HG02852 (cell line): ENCODE results near the gene PARVB.

ENCODE experiments used
- ATAC-seq: cut with Tn5 transposase; IDR thresholded peaks from one replicate; pipeline ENCODE4 v1.9.1; 2021; ENCODE audit warnings: mild to moderate bottlenecking, moderate library complexity; ENCODE audit not compliant: unreplicated experiment

PARVB gene

DNA sequence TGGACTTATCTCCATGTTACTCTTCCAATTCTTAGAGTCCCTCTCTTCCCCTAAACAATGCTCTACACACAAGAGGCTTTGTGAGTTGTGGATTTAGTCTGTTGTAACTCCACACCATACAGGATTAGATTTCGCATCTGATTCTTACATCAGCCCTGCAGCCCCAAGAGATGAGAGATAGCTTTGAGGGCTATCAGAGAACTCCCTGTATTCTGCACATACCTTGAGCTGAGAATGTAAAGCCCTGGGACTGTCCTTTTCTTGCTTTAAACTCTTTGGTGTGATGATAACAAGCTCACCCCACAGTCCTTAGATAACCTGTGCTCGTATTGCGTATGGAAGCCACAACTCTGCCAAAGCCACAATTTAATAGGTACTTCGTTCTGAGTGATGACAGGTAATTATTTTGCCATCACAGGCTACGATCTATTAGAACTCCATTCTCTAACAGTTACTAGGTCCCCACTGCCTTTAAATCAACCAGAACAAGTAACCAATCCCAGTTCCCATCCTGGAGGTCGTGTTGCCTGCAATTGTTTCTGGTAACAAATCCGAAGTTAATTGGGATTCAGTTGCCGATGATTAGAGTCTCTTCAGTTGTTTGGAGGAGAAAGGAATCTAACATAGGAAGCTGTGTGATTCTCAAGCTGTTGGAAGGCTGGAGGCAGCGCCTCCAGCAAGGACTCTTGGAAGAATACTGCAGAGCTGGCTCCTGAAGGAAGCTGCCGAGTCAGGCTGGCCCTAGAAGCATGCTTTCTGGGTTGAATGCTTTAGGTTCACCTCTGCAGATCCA, 155.3 kb downstream of the PARVB start:
- no peak for ATAC-seq

DNA sequence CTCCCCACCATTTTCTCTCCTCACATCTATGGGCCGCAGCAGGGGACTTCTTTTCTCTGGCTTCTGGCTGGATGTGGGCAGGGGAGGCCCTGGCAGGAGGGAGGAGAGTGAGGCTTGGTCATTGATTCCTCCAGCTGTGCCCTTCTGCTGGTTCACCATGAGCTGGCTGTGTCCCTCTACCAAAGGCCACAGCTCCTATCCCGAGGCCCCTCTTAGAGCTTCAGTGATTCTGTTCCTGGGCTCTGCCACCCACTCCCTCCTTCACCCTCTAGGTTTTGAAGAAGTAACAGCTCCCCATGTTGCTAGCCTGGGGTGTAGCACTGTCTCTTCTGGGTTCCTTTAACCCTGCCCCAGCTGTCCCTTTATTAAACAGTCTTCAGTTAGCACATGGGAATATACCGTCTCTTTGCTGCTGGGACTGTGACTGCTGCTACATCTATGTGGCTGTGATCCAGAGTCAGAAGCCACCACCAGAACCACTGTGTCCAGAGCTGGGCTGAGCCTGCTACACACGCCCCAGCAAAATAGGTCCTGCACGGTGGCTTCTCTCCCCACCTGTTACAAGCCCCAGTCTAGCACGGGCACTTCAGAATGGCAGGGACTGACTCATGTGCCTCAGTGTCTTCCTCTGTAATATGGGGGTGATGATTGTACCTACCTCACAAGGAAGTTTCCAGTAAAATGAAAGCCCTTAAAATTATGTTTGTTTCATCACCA, 156.0 kb downstream of the PARVB start:
- no peak for ATAC-seq

- peak; percentile 61 for ATAC-seq
Measured at GRCh38 chr22:44180706-44181032, 156.6 kb downstream of the PARVB start, which contains the start of gene PARVG. Gene PARVG, plus strand, starts transcription at chr22:44180925. Its CDS starts 2,405 bp downstream, at chr22:44183330.

DNA sequence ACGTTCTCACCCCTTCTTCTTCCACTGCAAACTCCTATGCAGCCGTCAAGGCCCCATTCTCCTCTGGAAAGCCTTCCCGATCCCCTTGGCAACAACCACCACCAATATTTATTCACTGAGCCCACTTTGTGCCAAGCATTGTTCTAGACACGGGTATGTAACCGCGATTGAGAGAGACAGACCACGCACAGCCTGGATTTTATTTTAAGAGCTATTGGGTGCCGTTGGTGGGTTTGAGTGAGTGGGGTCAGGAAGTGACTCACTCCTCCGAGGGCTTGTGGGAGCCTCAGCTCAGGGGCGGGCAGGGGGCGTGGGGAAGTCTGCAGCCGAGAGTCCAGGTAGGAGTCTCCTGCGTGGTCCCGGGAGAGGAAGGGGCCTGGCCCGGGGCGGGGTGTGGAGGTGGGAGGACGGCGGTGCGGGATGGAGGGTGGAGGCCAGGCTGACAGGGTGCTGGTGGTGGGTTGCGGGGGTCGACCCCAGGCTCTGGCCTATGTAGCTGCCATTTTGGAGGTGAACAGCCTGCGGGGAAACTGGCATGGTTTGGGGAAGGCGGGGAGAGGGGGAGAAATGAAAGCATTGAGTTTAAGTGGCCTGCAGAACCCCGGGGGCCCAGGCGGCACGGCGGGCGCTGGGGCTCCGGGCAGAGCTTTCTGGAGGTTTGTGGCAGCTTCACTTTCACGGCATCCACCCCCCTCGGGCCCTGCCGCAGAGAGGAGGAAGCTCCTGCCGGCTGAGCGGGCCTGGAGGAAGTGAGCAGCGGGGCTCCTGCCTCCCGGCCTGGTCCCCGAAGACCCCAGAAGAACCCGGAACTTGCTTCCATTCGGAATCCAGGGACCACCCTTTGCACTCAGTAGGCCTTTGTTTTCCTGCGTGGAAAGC, 157.2 kb downstream of the PARVB start:
- no peak for ATAC-seq

DNA sequence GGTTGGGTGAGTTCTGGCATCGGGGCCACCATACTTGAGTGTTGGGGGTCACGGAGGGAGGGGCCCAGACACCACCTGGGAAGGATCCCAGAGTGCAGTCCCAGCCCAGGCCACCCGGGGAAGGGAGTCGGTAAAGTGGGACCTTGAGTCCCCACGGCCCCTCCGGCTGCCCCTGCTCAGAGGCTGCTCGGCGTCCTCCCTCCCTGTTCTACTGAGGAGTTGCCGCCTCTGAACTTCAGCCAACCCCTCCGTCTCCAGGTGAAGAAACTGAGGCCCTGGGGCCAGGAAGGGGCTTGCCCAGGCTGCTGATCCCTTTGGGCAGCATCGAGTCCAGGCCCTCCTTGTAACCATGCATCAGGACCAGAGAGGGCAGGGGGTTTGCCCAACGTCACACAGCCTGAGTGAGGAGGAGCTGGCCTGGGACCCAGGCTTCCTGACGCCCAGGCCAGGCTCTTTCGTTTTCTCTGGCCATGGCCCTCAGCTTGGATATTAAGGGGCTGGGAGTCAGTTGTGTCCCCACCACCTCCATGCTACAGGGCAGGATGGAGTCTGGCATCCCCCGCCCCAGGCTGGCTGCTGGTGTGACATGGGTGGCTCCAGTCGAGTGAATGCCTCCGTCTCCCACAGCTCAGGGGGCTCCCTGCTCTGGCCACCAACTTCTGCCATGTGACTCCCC, 157.9 kb downstream of the PARVB start:
- peak; percentile 30 for ATAC-seq

DNA sequence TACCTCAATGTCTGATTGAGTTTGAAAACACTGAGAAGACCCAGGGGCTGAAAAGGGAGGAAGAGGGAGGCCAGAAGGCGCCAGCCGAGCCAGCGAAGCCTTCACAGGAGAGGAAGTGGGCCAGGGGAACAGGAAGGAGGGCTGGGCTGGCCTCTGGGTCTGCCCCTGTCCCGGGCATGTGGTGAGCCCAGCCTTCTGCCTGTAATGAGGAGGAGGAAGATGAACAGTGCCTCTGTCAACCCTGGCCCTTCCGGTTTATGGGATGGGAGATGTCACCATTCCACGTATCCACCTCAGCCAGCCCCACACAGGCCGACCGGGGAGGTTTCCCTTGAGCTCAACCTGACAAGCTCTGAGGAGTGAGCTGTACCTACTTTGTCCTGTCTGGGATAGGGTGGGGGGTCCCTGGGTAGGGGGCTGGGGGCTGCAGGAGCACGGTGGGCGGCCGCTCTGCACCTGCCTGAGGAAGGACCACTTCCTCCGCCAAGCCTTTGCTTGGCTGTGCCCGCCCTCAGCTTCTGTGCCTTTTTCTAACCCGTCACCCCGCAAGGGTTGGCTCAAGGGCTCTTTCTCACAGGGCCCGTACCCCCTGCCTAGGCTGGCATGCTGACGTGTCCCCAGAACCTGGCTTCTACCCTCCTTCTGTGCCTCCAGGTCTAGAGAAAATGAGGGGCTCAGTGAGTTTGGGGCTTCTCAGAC, 158.6 kb downstream of the PARVB start:
- ATAC-seq: peak; percentile 35

GRCh38 chr22:44183287-44183588, 159.1 kb downstream of the PARVB start:
- ATAC-seq: no peak

DNA sequence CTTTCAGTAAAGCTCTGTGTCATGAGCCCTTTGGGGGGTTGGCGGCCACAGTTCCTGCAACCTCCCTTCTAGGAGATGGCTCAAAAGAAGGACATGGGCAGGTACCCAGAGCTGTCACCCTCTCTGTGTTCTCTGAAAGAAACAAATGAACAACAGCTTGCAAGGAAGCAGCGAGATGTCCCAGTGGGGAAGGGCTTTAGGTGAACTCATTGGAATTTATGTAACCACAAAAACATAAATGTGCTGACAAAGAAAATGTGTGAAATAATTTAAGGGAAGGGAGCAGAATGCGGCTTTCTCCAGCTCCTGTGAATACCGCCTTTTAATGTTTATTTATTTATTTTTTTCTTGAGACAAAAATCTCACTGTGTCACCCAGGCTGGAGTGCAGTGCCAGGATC, 159.9 kb downstream of the PARVB start:
- no peak for ATAC-seq

GRCh38 chr22:44185237-44186120, 161.4 kb downstream of the PARVB start:
- ATAC-seq: no peak

- ATAC-seq: no peak
Measured at GRCh38 chr22:44186121-44186510, 162.0 kb downstream of the PARVB start.

GRCh38 chr22:44186737-44187136, 162.6 kb downstream of the PARVB start:
- ATAC-seq: no peak

- ATAC-seq: no peak
Measured at GRCh38 chr22:44187652-44188230, 163.6 kb downstream of the PARVB start.

- no peak for ATAC-seq
Measured at GRCh38 chr22:44188316-44188715, 164.2 kb downstream of the PARVB start.

DNA sequence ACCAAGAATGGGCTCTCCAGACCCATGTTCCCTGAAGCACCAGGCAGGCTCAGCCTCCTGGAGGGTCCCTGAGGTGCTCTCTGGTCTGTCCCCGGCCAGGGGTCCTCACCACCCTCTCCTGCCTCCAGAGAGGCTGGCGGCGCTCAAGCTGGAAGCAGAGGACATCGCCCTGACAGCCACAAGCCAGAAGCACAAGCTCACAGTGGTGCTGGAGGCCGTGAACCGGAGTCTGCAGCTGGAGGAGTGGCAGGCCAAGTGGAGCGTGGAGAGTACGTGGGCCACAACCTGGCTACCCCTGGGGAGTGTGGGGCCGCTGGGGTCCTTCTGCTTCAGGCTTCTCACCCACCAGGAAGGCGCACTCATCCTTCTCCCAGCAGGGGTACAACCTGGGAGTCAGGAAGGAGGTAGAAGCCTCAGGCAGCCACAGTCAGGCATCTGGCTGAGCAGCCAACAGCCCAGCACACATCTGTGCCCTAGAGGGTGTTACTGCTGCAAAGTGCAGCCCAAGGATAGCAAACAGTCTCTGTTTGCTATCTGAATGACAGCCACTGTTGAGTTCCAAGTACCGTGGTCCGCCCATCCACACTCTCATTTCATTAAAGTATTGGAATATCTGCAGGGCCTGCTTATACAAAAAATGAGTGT, 165.0 kb downstream of the PARVB start:
- no peak for ATAC-seq

GRCh38 chr22:44190381-44190976, 166.4 kb downstream of the PARVB start:
- ATAC-seq: no peak

DNA sequence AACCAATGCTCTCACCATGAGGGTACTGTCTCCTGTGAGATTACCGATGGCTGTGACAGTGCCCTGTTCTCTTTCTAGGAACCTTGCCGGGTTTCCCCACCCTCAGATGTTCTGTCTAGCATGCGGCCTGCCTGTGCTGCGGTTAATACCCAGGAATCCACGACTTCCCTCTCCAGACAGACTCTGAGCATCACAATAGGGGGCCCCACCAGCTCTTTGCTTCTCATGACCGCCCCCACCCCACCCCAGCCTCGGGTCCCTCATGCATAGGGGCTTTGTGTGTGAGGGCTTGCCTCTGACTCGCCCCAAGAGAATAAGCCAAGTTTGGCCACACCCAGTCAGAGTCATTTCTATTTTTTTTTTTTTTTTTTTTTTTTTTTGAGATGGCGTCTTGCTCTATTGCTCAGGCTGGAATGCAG, 166.9 kb downstream of the PARVB start:
- peak; percentile 43 for ATAC-seq

DNA sequence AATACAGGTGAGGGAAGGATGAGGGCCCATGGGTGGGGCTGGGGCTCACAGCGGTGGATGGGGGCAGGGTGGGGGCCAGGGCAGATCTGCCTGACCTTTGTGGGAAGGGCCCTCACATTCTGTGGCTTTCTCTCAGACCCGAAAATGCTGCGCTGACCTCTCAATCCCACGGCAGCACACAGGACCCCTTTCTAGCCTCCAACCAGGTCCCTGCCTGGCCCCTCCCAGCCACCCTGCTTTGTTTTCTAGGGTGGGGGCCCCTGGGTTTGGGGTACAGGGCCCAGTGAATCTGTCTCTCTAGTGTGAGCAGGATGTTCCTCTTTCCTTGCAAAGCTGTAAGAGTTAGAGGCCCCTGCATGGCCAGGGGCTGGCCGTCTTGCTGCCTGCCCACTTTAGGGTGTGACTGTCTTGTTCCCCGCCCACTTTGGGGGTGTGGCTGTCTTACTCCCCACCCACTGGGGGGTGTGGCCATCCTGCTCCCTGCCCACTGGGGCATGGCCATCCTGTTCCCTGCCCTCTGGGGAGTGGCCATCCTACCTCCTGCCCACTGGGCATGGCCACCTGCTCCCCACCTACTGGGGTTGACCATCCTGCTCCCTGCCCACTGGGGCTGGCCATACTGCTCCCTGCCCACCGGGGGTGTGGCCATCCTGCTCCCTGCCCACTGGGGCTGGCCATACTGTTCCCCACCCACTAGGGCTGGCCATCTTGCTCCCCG, 168.2 kb downstream of the PARVB start:
- ATAC-seq: no peak
